Panc1 (cell line): Measurements from ENCODE around the gene HHAT. TPM values are rescaled to one million over a fixed set of nuclear protein-coding genes. Genes with fewer than 3 reads are reported as not detected.

ENCODE experiments used
- ATAC-seq: fragments of 200-7000 bp; cut with Tn5 transposase; 2 replicates; pipeline ENCODE4 v1.9.1; 2020; ENCODE audit warnings: mild to moderate bottlenecking, moderate library complexity
- BruUV-seq: library from RNA; stranded (reverse); fragments of 400-500 nt; replicated peaks from 2 replicates; lab custom pipeline; 2021; lab: Mats Ljungman, UMichigan
- CTCF ChIA-PET: fragments of 300-600 bp; sonication (Branson Sonifier 250); formaldehyde crosslinking; loops from one replicate; lab custom pipeline; 2022; ENCODE audit warnings: antibody characterized with exemption; lab: Charles Lee
- POLR2A ChIA-PET: fragments of 300-600 bp; sonication (Branson Sonifier 250); formaldehyde crosslinking; loops from one replicate; lab custom pipeline; 2022; ENCODE audit warnings: antibody characterized with exemption; lab: Charles Lee
- DNase-seq: peaks from one replicate; pipeline ENCODE4 v3.0.0-alpha.2; 2010; ENCODE audit warnings: low read depth, low spot score
- H3K27ac ChIP-seq: 2 replicates; pipeline ENCODE4 v1.5.1; 2011; ENCODE audit warnings: mild to moderate bottlenecking, low read length, inconsistent platforms
- H3K27me3 ChIP-seq: fragments of 200-500 bp; sonication (Bioruptor generic); 2 replicates; pipeline ENCODE4 v1.6.0; 2014; ENCODE audit warnings: low read length, inconsistent platforms; ENCODE audit not compliant: control insufficient read depth, insufficient read depth
- H3K36me3 ChIP-seq: fragments of 200-500 bp; sonication (Bioruptor generic); 2 replicates; pipeline ENCODE4 v1.5.1; 2014; ENCODE audit warnings: inconsistent platforms, mild to moderate bottlenecking, low read length, moderate library complexity; ENCODE audit not compliant: control insufficient read depth, insufficient read depth
- H3K4me1 ChIP-seq: 2 replicates; pipeline ENCODE4 v1.5.1; 2011; ENCODE audit warnings: inconsistent platforms, mild to moderate bottlenecking, low read length, moderate library complexity; ENCODE audit not compliant: control insufficient read depth, insufficient read depth
- H3K4me3 ChIP-seq, 2 experiments: 2 replicates each; pipeline ENCODE4 v1.5.1; 2011 to 2012; ENCODE audit warnings: low read depth in 2 of 2, low read length in 2 of 2, mild to moderate bottlenecking in 2 of 2, inconsistent platforms in 1 of 2, moderate library complexity in 1 of 2
- H3K9me3 ChIP-seq: fragments of 200-500 bp; sonication (Bioruptor generic); 2 replicates; pipeline ENCODE4 v1.5.1; 2014; ENCODE audit warnings: low read depth, mild to moderate bottlenecking, inconsistent platforms, low read length, moderate library complexity; ENCODE audit not compliant: control insufficient read depth, insufficient read depth
- POLR2AphosphoS5 ChIP-seq: IDR thresholded peaks from 2 replicates; pipeline ENCODE4 v1.6.1; 2012; ENCODE audit warnings: mild to moderate bottlenecking, low read depth, low read length, moderate library complexity
- REST ChIP-seq, 2 experiments: IDR thresholded peaks; 2 replicates each; pipeline ENCODE4 v1.6.1; 2011 to 2012; ENCODE audit warnings: low read depth in 2 of 2, control low read depth in 1 of 2, low read length in 1 of 2, mild to moderate bottlenecking in 1 of 2, moderate library complexity in 1 of 2; ENCODE audit not compliant: insufficient read depth in 1 of 2
- SIN3A ChIP-seq: IDR thresholded peaks from 2 replicates; pipeline ENCODE4 v1.6.1; 2012; ENCODE audit warnings: low read depth, mild to moderate bottlenecking, low read length, moderate library complexity, borderline replicate concordance; ENCODE audit not compliant: insufficient read depth
- TCF7L2 ChIP-seq: IDR thresholded peaks from 2 replicates; pipeline ENCODE4 v1.6.1; 2011; ENCODE audit warnings: mild to moderate bottlenecking, low read depth, low read length, inconsistent platforms
- in situ Hi-C: cut with HindIII; loops from 2 replicates; pipeline ENCODE4 v1.10.0; 2016; ENCODE audit warnings: low sequenced_read_pairs, low pct_unique_long_range_greater_than_20kb
- intact Hi-C: fragments of 100-400 bp; cut with micrococcal nuclease; formaldehyde crosslinking; loops from one replicate; pipeline ENCODE4 v1.10.0; 2022; ENCODE audit not compliant: unreplicated experiment
- total RNA-seq: library from RNA; stranded (reverse); gene quantifications from one replicate; pipeline ENCODE4 v1.2.1, GENCODE V29; 2021; ENCODE audit not compliant: unreplicated experiment
- TF ChIP-seq, protein P1 (sequence below): fragments of 450-650 bp; IDR thresholded peaks from 2 replicates; pipeline ENCODE4 v1.5.1; 2017; ENCODE audit warnings: mild to moderate bottlenecking

Gene HHAT
- total RNA-seq, 1 experiment from 2014 or later = 2.3 TPM

DNA sequence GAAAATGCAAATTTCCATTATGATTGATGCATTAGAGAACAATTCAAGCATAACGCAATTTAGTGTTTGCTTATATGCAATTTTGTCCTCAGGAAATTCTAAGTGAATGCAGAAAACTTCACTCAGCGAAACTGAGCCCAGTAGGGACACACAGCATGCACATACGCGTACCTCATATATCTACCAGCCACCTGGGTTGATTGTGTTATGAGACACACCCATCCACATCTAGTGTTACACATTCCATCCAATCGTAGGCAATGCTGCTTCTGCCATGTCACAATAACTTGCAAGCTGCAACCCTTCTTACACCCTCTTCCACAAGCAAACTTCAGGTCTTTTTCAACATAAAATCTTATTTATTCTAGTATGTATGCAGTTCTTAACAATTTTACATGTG lies 312.9 kb downstream of the HHAT start:
- ATAC-seq (no peak), DNase-seq (no peak)
- ChIA-PET CTCF (no interaction called here), POLR2A (no interaction called here)
- no peak overlapping the region for H3K27ac ChIP-seq
- in situ Hi-C loops = no loop called here
- TF ChIP-seq SIN3A (no peak), POLR2AphosphoS5 (no peak), REST (IDR thresholded peaks at IDR 0.05; ENCODE audit: insufficient read depth in 1 of 2, low read depth in 2 of 2, low read length in 1 of 2) (no peak), TCF7L2 (no peak)
- TF ChIP-seq, protein P1, sequence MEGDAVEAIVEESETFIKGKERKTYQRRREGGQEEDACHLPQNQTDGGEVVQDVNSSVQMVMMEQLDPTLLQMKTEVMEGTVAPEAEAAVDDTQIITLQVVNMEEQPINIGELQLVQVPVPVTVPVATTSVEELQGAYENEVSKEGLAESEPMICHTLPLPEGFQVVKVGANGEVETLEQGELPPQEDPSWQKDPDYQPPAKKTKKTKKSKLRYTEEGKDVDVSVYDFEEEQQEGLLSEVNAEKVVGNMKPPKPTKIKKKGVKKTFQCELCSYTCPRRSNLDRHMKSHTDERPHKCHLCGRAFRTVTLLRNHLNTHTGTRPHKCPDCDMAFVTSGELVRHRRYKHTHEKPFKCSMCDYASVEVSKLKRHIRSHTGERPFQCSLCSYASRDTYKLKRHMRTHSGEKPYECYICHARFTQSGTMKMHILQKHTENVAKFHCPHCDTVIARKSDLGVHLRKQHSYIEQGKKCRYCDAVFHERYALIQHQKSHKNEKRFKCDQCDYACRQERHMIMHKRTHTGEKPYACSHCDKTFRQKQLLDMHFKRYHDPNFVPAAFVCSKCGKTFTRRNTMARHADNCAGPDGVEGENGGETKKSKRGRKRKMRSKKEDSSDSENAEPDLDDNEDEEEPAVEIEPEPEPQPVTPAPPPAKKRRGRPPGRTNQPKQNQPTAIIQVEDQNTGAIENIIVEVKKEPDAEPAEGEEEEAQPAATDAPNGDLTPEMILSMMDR = no peak
- no TSS peak for BruUV-seq
- H3K4me1 ChIP-seq = no peaks in the 10 kb centered on the region
- no peaks in the 10 kb centered on the region for H3K9me3 ChIP-seq
- intact Hi-C loops = no loop called here
- H3K4me3 ChIP-seq = no peak overlapping the region
- H3K27me3 ChIP-seq = no peaks in the 10 kb centered on the region
- H3K36me3 ChIP-seq = no peaks in the 10 kb centered on the region

DNA sequence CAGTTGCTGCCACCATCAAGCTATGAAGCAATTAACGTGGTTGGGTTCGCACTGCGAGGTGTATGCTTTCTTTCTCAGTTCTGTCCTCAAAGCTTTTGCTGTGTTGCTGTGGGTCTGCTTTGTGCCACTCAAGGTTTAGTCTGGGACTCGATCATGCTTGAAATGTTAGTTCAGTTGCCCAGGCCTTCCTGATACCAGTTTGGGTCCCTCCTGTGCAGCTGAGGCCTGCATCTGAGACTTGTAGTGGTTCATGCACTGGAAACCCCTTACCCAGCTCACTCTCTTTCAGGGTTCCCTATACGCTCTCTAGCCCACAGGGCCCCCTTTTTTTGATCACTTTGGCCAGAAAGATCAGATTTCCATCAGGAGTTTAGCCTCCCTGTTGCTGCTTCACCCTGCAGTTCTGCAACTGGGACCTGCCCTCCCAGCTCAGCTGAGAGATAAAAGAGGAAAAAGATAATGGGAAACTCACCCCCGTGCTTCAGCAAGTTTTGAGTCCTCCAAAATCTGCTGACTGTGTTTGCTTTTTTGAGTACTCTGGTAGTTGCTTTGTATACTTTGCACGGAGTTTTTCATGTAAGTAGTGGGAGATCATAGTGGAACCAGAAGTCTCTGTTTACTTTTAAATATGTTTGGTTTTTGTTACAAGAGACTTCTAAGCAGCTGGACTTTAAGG lies 317.0 kb downstream of the HHAT start:
- no peak for ATAC-seq
- TF ChIP-seq REST (IDR thresholded peaks at IDR 0.05; ENCODE audit: insufficient read depth in 1 of 2, low read depth in 2 of 2, low read length in 1 of 2) = no peak
- no peak for TF ChIP-seq POLR2AphosphoS5
- ChIA-PET POLR2A (no interaction called here), CTCF (no interaction called here)
- Histone ChIP-seq H3K4me3 (no peak overlapping the region), H3K9me3 (no peaks in the 10 kb centered on the region), H3K27me3 (no peaks in the 10 kb centered on the region), H3K36me3 (no peaks in the 10 kb centered on the region), H3K4me1 (no peaks in the 10 kb centered on the region), H3K27ac (no peak overlapping the region)
- DNase-seq = no peak
- BruUV-seq = no TSS peak
- intact Hi-C loops = no loop called here
- in situ Hi-C loops = no loop called here
